ENCODE results near the gene MAP1LC3C.

The MAP1LC3C gene

DNA sequence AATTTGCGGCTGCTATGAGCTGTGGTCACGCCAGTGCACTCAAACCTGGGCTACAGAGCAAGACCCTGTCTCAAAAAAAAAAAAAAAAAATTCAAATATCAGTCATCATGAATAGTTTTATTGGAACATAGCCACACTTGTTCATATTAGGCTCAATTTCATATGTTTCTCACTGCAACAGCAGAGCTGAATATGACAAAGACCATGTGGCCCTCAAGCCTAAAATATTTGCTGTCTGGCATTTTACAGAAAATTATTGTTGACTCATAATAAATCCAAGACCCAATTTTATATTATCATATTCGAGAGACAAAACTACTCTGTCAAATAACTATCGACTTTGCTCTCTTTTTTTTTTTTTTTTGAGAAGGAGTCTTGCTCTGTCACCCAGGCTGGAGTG, 30.3 kb downstream of the MAP1LC3C start:
- DNase-seq (ENCODE audit: extremely low spot score), result no peak
- POLR2A ChIA-PET, result no interaction called here
- CTCF ChIA-PET, result no interaction called here
- TF ChIP-seq FOXM1 (IDR thresholded peaks at IDR 0.05; ENCODE audit: borderline replicate concordance) (no peak), SUZ12 (IDR thresholded peaks at IDR 0.05) (no peak), CTBP1 (IDR thresholded peaks at IDR 0.05; ENCODE audit: borderline replicate concordance) (no peak), FOXA1 (IDR thresholded peaks at IDR 0.05) (no peak), ZNF384 (IDR thresholded peaks at IDR 0.05) (no peak), NFRKB (IDR thresholded peaks at IDR 0.05) (no peak), FOXK2 (IDR thresholded peaks at IDR 0.05) (no peak), BHLHE40 (IDR thresholded peaks at IDR 0.05; ENCODE audit: borderline replicate concordance) (no peak), ARNT (IDR thresholded peaks at IDR 0.05) (no peak), ELF4 (IDR thresholded peaks at IDR 0.05) (no peak), HDGF (IDR thresholded peaks at IDR 0.05; ENCODE audit: borderline replicate concordance) (no peak), L3MBTL2 (conservative IDR thresholded peaks at IDR 0.05) (no peak), SP1 (IDR thresholded peaks at IDR 0.05) (no peak)
- TF ChIP-seq, protein P1, sequence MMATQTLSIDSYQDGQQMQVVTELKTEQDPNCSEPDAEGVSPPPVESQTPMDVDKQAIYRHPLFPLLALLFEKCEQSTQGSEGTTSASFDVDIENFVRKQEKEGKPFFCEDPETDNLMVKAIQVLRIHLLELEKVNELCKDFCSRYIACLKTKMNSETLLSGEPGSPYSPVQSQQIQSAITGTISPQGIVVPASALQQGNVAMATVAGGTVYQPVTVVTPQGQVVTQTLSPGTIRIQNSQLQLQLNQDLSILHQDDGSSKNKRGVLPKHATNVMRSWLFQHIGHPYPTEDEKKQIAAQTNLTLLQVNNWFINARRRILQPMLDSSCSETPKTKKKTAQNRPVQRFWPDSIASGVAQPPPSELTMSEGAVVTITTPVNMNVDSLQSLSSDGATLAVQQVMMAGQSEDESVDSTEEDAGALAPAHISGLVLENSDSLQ (IDR thresholded peaks at IDR 0.05), result no peak

GRCh38 chr1:241964550-241965282, 34.2 kb downstream of the MAP1LC3C start:
- ChIA-PET POLR2A (no interaction called here), CTCF (no interaction called here)
- TF ChIP-seq BHLHE40 (IDR thresholded peaks at IDR 0.05; ENCODE audit: borderline replicate concordance), result no peak
- TF ChIP-seq, protein P1 (IDR thresholded peaks at IDR 0.05), result no peak
- no peak for TF ChIP-seq HDGF (IDR thresholded peaks at IDR 0.05; ENCODE audit: borderline replicate concordance)
- no peak for TF ChIP-seq FOXM1 (IDR thresholded peaks at IDR 0.05; ENCODE audit: borderline replicate concordance)
- TF ChIP-seq FOXK2 (IDR thresholded peaks at IDR 0.05), result no peak
- TF ChIP-seq L3MBTL2 (conservative IDR thresholded peaks at IDR 0.05), result no peak
- no peak for DNase-seq (ENCODE audit: extremely low spot score)

GRCh38 chr1:241963722-241964121, 35.2 kb downstream of the MAP1LC3C start:
- ChIA-PET POLR2A (no interaction called here), CTCF (interaction anchor here (1.7 kb wide), 1 partner anchor 22 kb away, joined by 3 read pairs; no protein-coding TSS in a partner anchor)
- DNase-seq (ENCODE audit: extremely low spot score), result no peak
- TF ChIP-seq L3MBTL2 (conservative IDR thresholded peaks at IDR 0.05) (no peak), CTBP1 (IDR thresholded peaks at IDR 0.05; ENCODE audit: borderline replicate concordance) (no peak), FOXK2 (IDR thresholded peaks at IDR 0.05) (no peak), FOXM1 (IDR thresholded peaks at IDR 0.05; ENCODE audit: borderline replicate concordance) (no peak), HDGF (IDR thresholded peaks at IDR 0.05; ENCODE audit: borderline replicate concordance) (no peak)
- TF ChIP-seq, protein P1 (IDR thresholded peaks at IDR 0.05), result no peak

DNA sequence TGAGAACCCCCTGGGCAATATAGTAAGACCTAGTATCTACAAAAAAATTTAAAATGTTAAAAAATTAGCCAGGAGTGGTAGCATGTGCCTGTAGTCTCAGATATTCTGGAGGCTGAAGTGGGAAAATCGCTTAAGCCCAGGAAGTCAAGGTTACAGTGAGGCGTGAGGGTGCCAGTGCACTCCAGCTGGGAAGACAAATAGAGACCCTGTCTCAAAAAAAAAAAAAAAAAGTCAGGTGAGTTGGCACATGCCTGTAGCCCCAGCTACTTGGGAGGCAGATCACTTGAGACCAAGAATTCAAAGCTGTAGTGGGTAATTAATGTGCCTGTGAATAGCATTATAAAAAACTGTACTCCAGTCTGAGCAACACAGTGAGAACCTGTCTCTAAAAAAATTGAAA, 36.7 kb downstream of the MAP1LC3C start:
- POLR2A ChIA-PET, result no interaction called here
- CTCF ChIA-PET, result interaction anchor here (1.7 kb wide), 1 partner anchor 23 kb away, joined by 3 read pairs; no protein-coding TSS in a partner anchor
- DNase-seq (ENCODE audit: extremely low spot score), result no peak
- TF ChIP-seq FOXA1 (IDR thresholded peaks at IDR 0.05) (no peak), LEF1 (IDR thresholded peaks at IDR 0.05; ENCODE audit: borderline replicate concordance) (no peak), ZNF384 (IDR thresholded peaks at IDR 0.05) (no peak), BHLHE40 (IDR thresholded peaks at IDR 0.05; ENCODE audit: borderline replicate concordance) (no peak), TARDBP (IDR thresholded peaks at IDR 0.05) (no peak), ARNT (IDR thresholded peaks at IDR 0.05) (no peak)

DNA sequence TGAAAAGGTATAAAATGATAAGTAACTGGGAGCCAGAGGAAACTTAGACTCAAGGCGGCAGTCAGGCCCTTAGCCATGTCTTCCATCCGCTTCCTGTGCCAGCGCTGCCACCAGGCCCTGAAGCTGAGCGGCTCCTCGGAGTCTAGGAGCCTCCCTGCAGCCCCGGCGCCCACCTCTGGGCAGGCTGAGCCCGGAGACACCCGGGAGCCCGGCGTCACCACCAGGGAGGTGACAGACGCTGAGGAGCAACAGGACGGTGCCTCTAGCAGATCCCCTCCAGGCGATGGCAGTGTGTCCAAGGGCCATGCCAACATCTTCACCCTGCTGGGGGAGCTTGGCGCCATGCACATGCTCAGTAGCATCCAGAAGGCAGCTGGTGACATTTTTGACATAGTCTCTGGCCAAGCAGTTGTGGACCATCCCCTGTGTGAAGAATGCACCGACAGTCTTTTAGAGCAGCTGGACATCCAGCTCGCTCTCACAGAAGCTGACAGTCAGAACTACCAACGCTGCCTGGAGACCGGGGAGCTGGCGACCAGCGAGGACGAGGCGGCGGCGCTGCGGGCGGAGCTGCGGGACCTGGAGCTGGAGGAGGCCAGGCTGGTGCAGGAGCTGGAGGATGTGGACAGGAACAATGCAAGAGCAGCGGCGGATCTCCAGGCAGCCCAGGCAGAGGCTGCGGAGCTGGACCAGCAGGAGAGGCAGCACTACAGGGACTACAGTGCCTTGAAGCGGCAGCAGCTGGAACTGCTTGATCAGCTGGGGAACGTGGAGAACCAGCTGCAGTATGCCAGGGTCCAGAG, 41.0 kb downstream of the MAP1LC3C start, which contains the start of gene BECN2:
BECN2 (plus strand) TSS at position 76 of the 803 bp plus-strand sequence; CDS start at position 76, 0 bp downstream.
- POLR2A ChIA-PET, result no interaction called here
- CTCF ChIA-PET, result no interaction called here
- no peak for DNase-seq (ENCODE audit: extremely low spot score)
- TF ChIP-seq L3MBTL2 (conservative IDR thresholded peaks at IDR 0.05), result no peak
- TF ChIP-seq FOXA1 (IDR thresholded peaks at IDR 0.05), result no peak
- no peak for TF ChIP-seq HDGF (IDR thresholded peaks at IDR 0.05; ENCODE audit: borderline replicate concordance)
- TF ChIP-seq FOXK2 (IDR thresholded peaks at IDR 0.05), result no peak
- no peak for TF ChIP-seq NFRKB (IDR thresholded peaks at IDR 0.05)
- no peak for TF ChIP-seq LEF1 (IDR thresholded peaks at IDR 0.05; ENCODE audit: borderline replicate concordance)
- TF ChIP-seq ARNT (IDR thresholded peaks at IDR 0.05), result no peak
- no peak for TF ChIP-seq FOXM1 (IDR thresholded peaks at IDR 0.05; ENCODE audit: borderline replicate concordance)
- no peak for TF ChIP-seq CTBP1 (IDR thresholded peaks at IDR 0.05; ENCODE audit: borderline replicate concordance)
- no peak for TF ChIP-seq ELF4 (IDR thresholded peaks at IDR 0.05)
- no peak for TF ChIP-seq SP1 (IDR thresholded peaks at IDR 0.05)
- no peak for TF ChIP-seq TARDBP (IDR thresholded peaks at IDR 0.05)

DNA sequence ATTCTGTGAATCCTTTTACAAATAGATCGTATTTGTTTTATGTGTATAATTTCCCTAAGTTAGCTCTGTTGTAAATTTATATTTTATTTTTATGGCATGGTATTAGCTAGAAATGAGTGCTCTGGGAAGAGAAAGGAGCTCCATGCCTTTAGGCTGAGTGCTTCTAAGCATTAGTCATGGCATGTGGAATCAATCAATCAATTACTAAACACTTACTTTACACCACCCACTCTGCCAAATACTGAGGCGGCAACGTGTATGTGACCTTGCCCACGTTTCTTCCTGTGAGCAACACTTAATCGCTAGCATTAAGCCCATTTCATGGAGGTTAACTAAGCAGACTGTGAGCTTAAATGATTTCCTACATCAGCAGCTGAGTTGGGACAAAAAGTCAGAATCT, 48.5 kb downstream of the MAP1LC3C start:
- TF ChIP-seq ARNT (IDR thresholded peaks at IDR 0.05) (no peak), HDGF (IDR thresholded peaks at IDR 0.05; ENCODE audit: borderline replicate concordance) (no peak), NFRKB (IDR thresholded peaks at IDR 0.05) (no peak), LEF1 (IDR thresholded peaks at IDR 0.05; ENCODE audit: borderline replicate concordance) (no peak), ELF4 (IDR thresholded peaks at IDR 0.05) (no peak), TARDBP (IDR thresholded peaks at IDR 0.05) (no peak), ZNF384 (IDR thresholded peaks at IDR 0.05) (no peak), SUZ12 (IDR thresholded peaks at IDR 0.05) (no peak), SP1 (IDR thresholded peaks at IDR 0.05) (no peak), FOXK2 (IDR thresholded peaks at IDR 0.05) (no peak), FOXA1 (IDR thresholded peaks at IDR 0.05) (no peak), BHLHE40 (IDR thresholded peaks at IDR 0.05; ENCODE audit: borderline replicate concordance) (no peak), L3MBTL2 (conservative IDR thresholded peaks at IDR 0.05) (no peak), CTBP1 (IDR thresholded peaks at IDR 0.05; ENCODE audit: borderline replicate concordance) (no peak), FOXM1 (IDR thresholded peaks at IDR 0.05; ENCODE audit: borderline replicate concordance) (no peak)
- TF ChIP-seq, protein P1 (IDR thresholded peaks at IDR 0.05), result no peak
- DNase-seq (ENCODE audit: extremely low spot score), result no peak
- POLR2A ChIA-PET, result no interaction called here
- CTCF ChIA-PET, result no interaction called here

Measured in HEK293T (cell line).